Measurements from ENCODE around the gene MAT2A. TPM values are rescaled to one million over a fixed set of nuclear protein-coding genes. Genes with fewer than 3 reads are reported as not detected.
"Not testable (repeated sequence)": the region's sequence is repeated elsewhere in the genome, so short reads cannot be mapped to it uniquely, and the experiment has no call there.

Gene MAT2A
- total and polyA plus RNA-seq, 12 donors = 81.7 to 460 (median 122) TPM

DNA sequence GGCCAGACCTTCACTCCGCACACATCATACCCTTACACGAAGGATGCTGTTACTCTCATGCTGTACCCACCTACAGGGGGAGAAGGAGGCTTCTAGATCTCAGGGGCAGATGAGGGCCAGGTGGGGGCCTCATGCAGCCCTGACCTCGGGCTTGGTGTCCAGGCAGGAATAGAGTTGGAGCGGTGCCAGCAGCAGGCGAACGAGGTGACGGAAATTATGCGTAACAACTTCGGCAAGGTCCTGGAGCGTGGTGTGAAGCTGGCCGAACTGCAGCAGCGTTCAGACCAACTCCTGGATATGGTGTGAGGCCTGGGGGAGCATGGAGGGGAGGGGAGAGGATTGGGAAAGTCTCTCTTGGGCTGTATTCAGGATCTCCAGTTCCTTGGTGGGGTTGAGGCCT, 52.6 kb downstream of the MAT2A start:
- intact Hi-C loops (cut with DNase I) = no loop called here
- Histone ChIP-seq H3K9me3 (no peaks in the 10 kb centered on the region), H3K36me3 (peaks cover 0 to 20% (median 0%) of the 10 kb centered on the region in 9 donors), H3K27me3 (no peaks in the 10 kb centered on the region), H3K4me1 (peaks cover 8 to 84% (median 75%) of the 10 kb centered on the region in 9 donors), H3K4me3 (no peak overlapping the region), H3K27ac (peak overlapping the region; percentile 63 to 97 (median 86))
- TF ChIP-seq, protein P1, sequence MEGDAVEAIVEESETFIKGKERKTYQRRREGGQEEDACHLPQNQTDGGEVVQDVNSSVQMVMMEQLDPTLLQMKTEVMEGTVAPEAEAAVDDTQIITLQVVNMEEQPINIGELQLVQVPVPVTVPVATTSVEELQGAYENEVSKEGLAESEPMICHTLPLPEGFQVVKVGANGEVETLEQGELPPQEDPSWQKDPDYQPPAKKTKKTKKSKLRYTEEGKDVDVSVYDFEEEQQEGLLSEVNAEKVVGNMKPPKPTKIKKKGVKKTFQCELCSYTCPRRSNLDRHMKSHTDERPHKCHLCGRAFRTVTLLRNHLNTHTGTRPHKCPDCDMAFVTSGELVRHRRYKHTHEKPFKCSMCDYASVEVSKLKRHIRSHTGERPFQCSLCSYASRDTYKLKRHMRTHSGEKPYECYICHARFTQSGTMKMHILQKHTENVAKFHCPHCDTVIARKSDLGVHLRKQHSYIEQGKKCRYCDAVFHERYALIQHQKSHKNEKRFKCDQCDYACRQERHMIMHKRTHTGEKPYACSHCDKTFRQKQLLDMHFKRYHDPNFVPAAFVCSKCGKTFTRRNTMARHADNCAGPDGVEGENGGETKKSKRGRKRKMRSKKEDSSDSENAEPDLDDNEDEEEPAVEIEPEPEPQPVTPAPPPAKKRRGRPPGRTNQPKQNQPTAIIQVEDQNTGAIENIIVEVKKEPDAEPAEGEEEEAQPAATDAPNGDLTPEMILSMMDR (IDR thresholded peaks at IDR 0.05) = no peak
- ATAC-seq = no peak
- peak in 1 of 2 donors; percentile 38 for DNase-seq
- 51 to 72% methylated on average over 12 of the region's 12 CpGs for WGBS, 2 donors

- peak overlapping the region in 9 of 10 donors; percentile 63 to 97 (median 91) for H3K27ac ChIP-seq
Measured at GRCh38 chr2:85592299-85592698, 53.3 kb downstream of the MAT2A start.

DNA sequence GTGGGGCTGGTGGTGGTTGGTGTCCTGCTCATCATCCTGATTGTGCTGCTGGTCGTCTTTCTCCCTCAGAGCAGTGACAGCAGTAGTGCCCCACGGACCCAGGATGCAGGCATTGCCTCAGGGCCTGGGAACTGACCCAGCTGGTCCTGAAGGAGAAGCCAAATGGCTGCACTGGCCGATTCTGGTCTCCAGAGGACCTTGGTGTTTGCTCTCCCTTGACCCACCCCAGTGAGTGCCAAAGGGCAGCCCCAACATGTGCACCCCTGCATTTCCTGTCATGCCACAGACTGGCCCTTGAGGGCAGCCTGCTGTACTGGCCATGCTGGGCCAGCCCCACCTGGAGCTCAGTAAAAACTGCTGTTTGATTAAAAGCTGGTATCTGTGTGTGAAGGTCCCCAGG, 54.1 kb downstream of the MAT2A start:
- Histone ChIP-seq H3K27me3 (no peaks in the 10 kb centered on the region), H3K4me1 (peaks cover 8 to 78% (median 68%) of the 10 kb centered on the region in 9 donors), H3K9me3 (no peaks in the 10 kb centered on the region), H3K4me3 (no peak overlapping the region), H3K27ac (peak overlapping the region in 2 of 10 donors; percentile 3 to 94), H3K36me3 (peaks cover 0 to 35% (median 7%) of the 10 kb centered on the region in 9 donors)
- intact Hi-C loops (cut with DNase I) = no loop called here
- DNase-seq (no peak), ATAC-seq (no peak)
- TF ChIP-seq, protein P1 (IDR thresholded peaks at IDR 0.05) = no peak
- 64 to 65% methylated on average over 3 of the region's 3 CpGs for WGBS, 2 donors

More at GRCh38 chr2:85592299-85592698, 53.3 kb downstream of the MAT2A start:
- Histone ChIP-seq H3K4me1 (peaks cover 8 to 84% (median 75%) of the 10 kb centered on the region in 9 donors), H3K36me3 (peaks cover 0 to 28% (median 2%) of the 10 kb centered on the region in 9 donors)
- WGBS, 2 donors = 93 to 96% methylated on average over 9 of the region's 9 CpGs
- DNase-seq; intact Hi-C loops (cut with DNase I); H3K4me3 ChIP-seq; H3K9me3 ChIP-seq; H3K27me3 ChIP-seq; ATAC-seq: not testable (repeated sequence)

Other genes starting within 250 kb of the MAT2A start
- gene TGOLN2, start 211.2 kb upstream of the MAT2A start, total RNA-seq = 10 to 100 TPM; 66.2 to 99.9 (median 78.4) TPM
- gene TGOLN2, start 211.2 kb upstream of the MAT2A start, polyA plus RNA-seq = 10 to 100 TPM; 12.1 to 23.0 TPM
- gene RETSAT, start 184.6 kb upstream of the MAT2A start, total RNA-seq = 10 to 100 TPM; 27.9 to 87.4 (median 35.6) TPM
- 10 to 100 TPM; 20.3 to 52.4 TPM for gene RETSAT, start 184.6 kb upstream of the MAT2A start, polyA plus RNA-seq
- 10 to 100 TPM in 1 of 10 donors, 1 to 10 TPM in 9; 7.3 to 12.5 (median 8.8) TPM for gene ELMOD3, start 184.4 kb upstream of the MAT2A start, total RNA-seq
- gene ELMOD3, start 184.4 kb upstream of the MAT2A start, polyA plus RNA-seq = 10 to 100 TPM; 11.4 to 23.8 TPM
- 10 to 100 TPM in 1 of 10 donors, 1 to 10 TPM in 8, under 1 TPM in 1; 0.83 to 30.4 (median 5.9) TPM for gene CAPG, start 128.8 kb upstream of the MAT2A start, total RNA-seq
- 10 to 100 TPM in 1 of 2 donors, 1 to 10 TPM in 1; 8.8 to 17.1 TPM for gene CAPG, start 128.8 kb upstream of the MAT2A start, polyA plus RNA-seq
- under 1 TPM in 1 of 10 donors, not detected in 9; 0.72 TPM for gene SH2D6, start 120.5 kb upstream of the MAT2A start, total RNA-seq
- under 1 TPM; 0.06 to 0.51 TPM for gene SH2D6, start 120.5 kb upstream of the MAT2A start, polyA plus RNA-seq
- 10 to 100 TPM; 18.2 to 31.1 (median 21.6) TPM for gene GGCX, start 22.3 kb downstream of the MAT2A start, total RNA-seq
- gene GGCX, start 22.3 kb downstream of the MAT2A start, polyA plus RNA-seq = 10 to 100 TPM; 14.0 to 24.5 TPM
- gene VAMP8, start 38.4 kb downstream of the MAT2A start, total RNA-seq = 10 to 100 TPM in 5 of 10 donors, 1 to 10 TPM in 5; 4.9 to 56.8 (median 9.2) TPM
- 10 to 100 TPM; 16.4 to 26.6 TPM for gene VAMP8, start 38.4 kb downstream of the MAT2A start, polyA plus RNA-seq
- 100 to 1,000 TPM in 1 of 10 donors, 10 to 100 TPM in 9; 25.8 to 146 (median 35.5) TPM for gene VAMP5, start 45.3 kb downstream of the MAT2A start, total RNA-seq
- gene VAMP5, start 45.3 kb downstream of the MAT2A start, polyA plus RNA-seq = 100 to 1,000 TPM in 1 of 2 donors, 10 to 100 TPM in 1; 79.6 to 131 TPM
- 100 to 1,000 TPM in 1 of 10 donors, 10 to 100 TPM in 9; 74.7 to 117 (median 82.2) TPM for gene RNF181, start 56.6 kb downstream of the MAT2A start, total RNA-seq
- gene RNF181, start 56.6 kb downstream of the MAT2A start, polyA plus RNA-seq = 100 to 1,000 TPM; 140 to 282 TPM
- gene TMEM150A, start 63.5 kb downstream of the MAT2A start, total RNA-seq = 10 to 100 TPM in 5 of 10 donors, 1 to 10 TPM in 5; 7.6 to 13.9 (median 9.6) TPM
- gene TMEM150A, start 63.5 kb downstream of the MAT2A start, polyA plus RNA-seq = 10 to 100 TPM; 10.1 to 21.1 TPM
- gene C2orf68, start 72.9 kb downstream of the MAT2A start, total RNA-seq = 10 to 100 TPM; 25.0 to 39.0 (median 33.7) TPM
- 10 to 100 TPM; 14.2 to 47.0 TPM for gene C2orf68, start 72.9 kb downstream of the MAT2A start, polyA plus RNA-seq
- gene USP39, start 77.0 kb downstream of the MAT2A start, total RNA-seq = 10 to 100 TPM; 24.5 to 35.8 (median 29.3) TPM
- gene USP39, start 77.0 kb downstream of the MAT2A start, polyA plus RNA-seq = 10 to 100 TPM; 19.9 to 36.5 TPM
- under 1 TPM in 1 of 10 donors, not detected in 9; 0.62 TPM for gene SFTPB, start 129.0 kb downstream of the MAT2A start, total RNA-seq
- gene SFTPB, start 129.0 kb downstream of the MAT2A start, polyA plus RNA-seq = 1 to 10 TPM in 1 of 2 donors, not detected in 1; 1.2 TPM
- 10 to 100 TPM in 1 of 10 donors, 1 to 10 TPM in 5, under 1 TPM in 4; 0.17 to 43.2 (median 1.2) TPM for gene GNLY, start 155.2 kb downstream of the MAT2A start, total RNA-seq
- 1 to 10 TPM; 1.2 to 3.1 TPM for gene GNLY, start 155.2 kb downstream of the MAT2A start, polyA plus RNA-seq
- 10 to 100 TPM in 9 of 10 donors, 1 to 10 TPM in 1; 8.7 to 33.4 (median 15.2) TPM for gene ATOH8, start 214.8 kb downstream of the MAT2A start, total RNA-seq
- gene ATOH8, start 214.8 kb downstream of the MAT2A start, polyA plus RNA-seq = 10 to 100 TPM; 35.2 to 45.9 TPM